Lung (tissue), 12 donors: Measurements from ENCODE around the gene PIGN. TPM values are rescaled to one million over a fixed set of nuclear protein-coding genes. Genes with fewer than 3 reads are reported as not detected.
A peak's percentile ranks its signal among the peaks of the same experiment; 100 is the strongest.

ENCODE experiments used
- ATAC-seq: fragments of 200-7000 bp; cut with Tn5 transposase; one replicate; pipeline ENCODE4 v1.9.1; 2020; ENCODE audit warnings: moderate number of reproducible peaks; ENCODE audit not compliant: insufficient read depth, low FRiP score
- DNase-seq, 3 donors: peaks; one replicate each; pipeline ENCODE4 v3.0.0-alpha.2; 2013 to 2017
- H3K27ac ChIP-seq, 2 donors: one replicate each; pipeline ENCODE4 v1.5.1; 2013; ENCODE audit warnings: mild to moderate bottlenecking in 2 of 2, moderate library complexity in 2 of 2, control low read depth in 1 of 2, inconsistent platforms in 1 of 2, low read depth in 1 of 2, low read length in 1 of 2
- H3K27me3 ChIP-seq, 3 donors: one replicate each; pipeline ENCODE4 v1.5.1; 2013; ENCODE audit warnings: low read length in 2 of 3; ENCODE audit not compliant: control insufficient read depth in 3 of 3, insufficient read depth in 3 of 3
- H3K36me3 ChIP-seq, 4 donors: one replicate each; pipeline ENCODE4 v1.5.1; 2013; ENCODE audit warnings: low read length in 4 of 4, mild to moderate bottlenecking in 1 of 4, moderate library complexity in 1 of 4; ENCODE audit not compliant: control insufficient read depth in 4 of 4, insufficient read depth in 4 of 4
- H3K4me1 ChIP-seq, 5 donors: one replicate each; pipeline ENCODE4 v1.5.1; 2013; ENCODE audit warnings: low read length in 5 of 5, mild to moderate bottlenecking in 2 of 5, moderate library complexity in 1 of 5; ENCODE audit not compliant: control insufficient read depth in 5 of 5, insufficient read depth in 5 of 5
- H3K4me3 ChIP-seq: one replicate; pipeline ENCODE4 v1.5.1; 2013; ENCODE audit warnings: mild to moderate bottlenecking, control low read depth, moderate library complexity
- H3K9ac ChIP-seq, 2 donors: one replicate each; pipeline ENCODE4 v1.5.1; 2013; ENCODE audit warnings: low read length in 2 of 2, control low read depth in 1 of 2; ENCODE audit not compliant: insufficient read depth in 1 of 2
- H3K9me3 ChIP-seq, 4 donors: one replicate each; pipeline ENCODE4 v1.5.1; 2013; ENCODE audit warnings: low read length in 3 of 4, mild to moderate bottlenecking in 1 of 4, moderate library complexity in 1 of 4; ENCODE audit not compliant: control insufficient read depth in 4 of 4, insufficient read depth in 3 of 4
- CTCF ChIP-seq: IDR thresholded peaks from 2 replicates; pipeline ENCODE4 v1.5.1; 2012; ENCODE audit warnings: mild to moderate bottlenecking; ENCODE audit errors: control extremely low read depth, extremely low read depth
- WGBS, 2 donors: extraction: QIAGEN DNeasy Blood & Tissue Kit; methylation state at CpG; one replicate each; pipeline ENCODE4 v1.1.7; 2013; 5-methylcytosine and 5-hydroxymethylcytosine counted together
- polyA plus RNA-seq, 2 donors: library from polyadenylated mRNA; stranded (reverse); fragments of 200-250 nt; gene quantifications; one replicate each; pipeline ENCODE4 v1.2.1, GENCODE V29; 2013
- total RNA-seq, 2 donors: library from RNA; depleted of rRNA in 1 of 2; stranded (reverse); fragments of >200 nt in 1 of 2; gene quantifications; one replicate each; pipeline ENCODE4 v1.2.1, GENCODE V29; 2014 to 2021
- donor health status: control.
- donor health status: control.
- donor health status: Bipolar disorder and iron deficiency.
- donor health status: healthy.
- donor health status: DM: yes; HTN: yes; CAD: no.

The PIGN gene
- total and polyA plus RNA-seq, 4 donors = 5.7 to 62.5 (median 16.3) TPM

GRCh38 chr18:62033756-62034155 lies 153.1 kb downstream of the PIGN start:
- Histone ChIP-seq H3K27me3 (no peaks in the 10 kb centered on the region), H3K36me3 (no peaks in the 10 kb centered on the region), H3K9ac (no peak overlapping the region), H3K4me1 (no peaks in the 10 kb centered on the region), H3K27ac (no peak overlapping the region), H3K9me3 (peaks cover 0 to 2% (median 0%) of the 10 kb centered on the region in 4 donors), H3K4me3 (no peak overlapping the region)
- ATAC-seq = no peak
- DNase-seq = no peak
- no peak for TF ChIP-seq CTCF

GRCh38 chr18:62033207-62033606 lies 153.6 kb downstream of the PIGN start:
- H3K4me1 ChIP-seq = no peaks in the 10 kb centered on the region
- no peaks in the 10 kb centered on the region for H3K36me3 ChIP-seq
- WGBS, 2 donors = 78 to 86% methylated on average over 5 of the region's 5 CpGs
- peaks cover 0 to 2% (median 0%) of the 10 kb centered on the region in 4 donors for H3K9me3 ChIP-seq
- no peak for TF ChIP-seq CTCF
- H3K27me3 ChIP-seq = no peaks in the 10 kb centered on the region
- no peak overlapping the region for H3K4me3 ChIP-seq
- no peak overlapping the region for H3K27ac ChIP-seq
- ATAC-seq (peak; percentile 34), DNase-seq (no peak)
- no peak overlapping the region for H3K9ac ChIP-seq

- peaks cover 0 to 2% (median 0%) of the 10 kb centered on the region in 4 donors for H3K9me3 ChIP-seq
Observed at GRCh38 chr18:62030091-62030985, 156.5 kb downstream of the PIGN start.

More at GRCh38 chr18:62030091-62030985, 156.5 kb downstream of the PIGN start:
- ATAC-seq (no peak), DNase-seq (no peak)
- 58 to 63% methylated on average over 5 of the region's 5 CpGs for WGBS, 2 donors
- Histone ChIP-seq H3K27me3 (no peaks in the 10 kb centered on the region), H3K36me3 (no peaks in the 10 kb centered on the region), H3K27ac (no peak overlapping the region), H3K9ac (no peak overlapping the region), H3K4me3 (no peak overlapping the region), H3K4me1 (no peaks in the 10 kb centered on the region)
- TF ChIP-seq CTCF = no peak
